ENCODE measurements around the gene FREM3.

The FREM3 gene

GRCh38 chr4:143658336-143658735, 42.1 kb downstream of the FREM3 start:
- no peak for DNase-seq

GRCh38 chr4:143654571-143654970, 45.9 kb downstream of the FREM3 start:
- DNase-seq = no peak

GRCh38 chr4:143653031-143653430, 47.4 kb downstream of the FREM3 start:
- no peak for DNase-seq

GRCh38 chr4:143643399-143643798, 57.1 kb downstream of the FREM3 start:
- DNase-seq = no peak

- no peak for DNase-seq
These were observed 57.9 kb downstream of the FREM3 start for GRCh38 chr4:143642611-143643010.

- no peak for DNase-seq
These were observed 59.1 kb downstream of the FREM3 start for GRCh38 chr4:143641361-143641760.

- no peak for DNase-seq
These were observed 65.7 kb downstream of the FREM3 start for GRCh38 chr4:143634763-143635162.

- no peak for DNase-seq
These were observed 66.6 kb downstream of the FREM3 start for GRCh38 chr4:143633833-143634232.

GRCh38 chr4:143626134-143626911, 74.2 kb downstream of the FREM3 start:
- DNase-seq = no peak

GRCh38 chr4:143625632-143626031, 74.8 kb downstream of the FREM3 start:
- DNase-seq = no peak

- no peak for DNase-seq
These were observed 76.6 kb downstream of the FREM3 start for GRCh38 chr4:143623896-143624295.

- DNase-seq = no peak
These were observed 81.7 kb downstream of the FREM3 start for GRCh38 chr4:143618811-143619210.

GRCh38 chr4:143617994-143618679, 82.3 kb downstream of the FREM3 start:
- DNase-seq = no peak

GRCh38 chr4:143616771-143617170, 83.7 kb downstream of the FREM3 start:
- DNase-seq = no peak

GRCh38 chr4:143609492-143609891, 91.0 kb downstream of the FREM3 start:
- no peak for DNase-seq

- DNase-seq = no peak
These were observed 94.0 kb downstream of the FREM3 start for GRCh38 chr4:143606480-143606879.

GRCh38 chr4:143599827-143600226, 100.6 kb downstream of the FREM3 start:
- no peak for DNase-seq

GRCh38 chr4:143598816-143599215, 101.7 kb downstream of the FREM3 start:
- DNase-seq = no peak

GRCh38 chr4:143597276-143597675, 103.2 kb downstream of the FREM3 start:
- DNase-seq = no peak

GRCh38 chr4:143587703-143588102, 112.8 kb downstream of the FREM3 start:
- no peak for DNase-seq

- DNase-seq = no peak
These were observed 114.4 kb downstream of the FREM3 start for GRCh38 chr4:143586080-143586479.

GRCh38 chr4:143585548-143585947, 114.9 kb downstream of the FREM3 start:
- DNase-seq = no peak

- DNase-seq = no peak
These were observed 119.0 kb downstream of the FREM3 start for GRCh38 chr4:143581331-143581946.

- DNase-seq = no peak
These were observed 125.1 kb downstream of the FREM3 start for GRCh38 chr4:143575331-143575730.
